ENCODE measurements around the gene RARG.

DNA sequence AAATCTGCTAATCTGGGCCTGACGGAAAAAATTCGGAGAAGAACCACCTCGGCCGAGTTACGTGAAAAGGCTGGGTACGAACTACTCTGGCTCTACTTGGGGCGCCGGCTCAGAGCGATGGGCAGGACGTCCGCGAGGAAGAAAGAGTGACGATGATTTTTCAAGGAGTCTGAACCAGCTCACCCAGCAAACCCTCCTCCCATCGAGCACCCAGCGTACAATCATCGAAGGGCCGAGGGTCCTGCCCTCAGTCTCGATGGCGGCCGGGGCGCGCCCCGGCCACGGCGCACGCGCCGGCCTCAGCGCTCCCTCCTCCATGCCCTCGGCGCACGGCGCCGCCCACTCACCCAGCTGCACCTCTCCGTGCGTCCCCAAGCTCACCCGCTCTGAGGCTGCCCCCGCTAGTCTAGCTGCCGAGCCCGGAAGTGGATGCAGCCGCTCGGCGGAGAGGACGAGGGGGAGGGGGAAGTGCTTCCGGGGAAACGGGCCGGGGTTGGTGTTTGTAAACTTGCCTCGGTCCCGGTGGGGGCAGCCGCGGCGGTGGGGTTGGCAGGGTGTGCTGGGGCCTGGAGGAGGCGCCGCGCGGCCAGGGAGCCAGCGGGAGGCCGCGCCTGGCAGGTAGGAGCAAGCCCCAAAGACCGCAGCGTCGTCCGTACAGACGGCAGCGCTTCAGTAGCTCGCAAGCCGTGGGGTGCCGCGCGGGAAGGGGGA, 51.6 kb downstream of the RARG start, which contains the start of the genes CSAD and ZNF740:
- TF ChIP-seq, protein P1, sequence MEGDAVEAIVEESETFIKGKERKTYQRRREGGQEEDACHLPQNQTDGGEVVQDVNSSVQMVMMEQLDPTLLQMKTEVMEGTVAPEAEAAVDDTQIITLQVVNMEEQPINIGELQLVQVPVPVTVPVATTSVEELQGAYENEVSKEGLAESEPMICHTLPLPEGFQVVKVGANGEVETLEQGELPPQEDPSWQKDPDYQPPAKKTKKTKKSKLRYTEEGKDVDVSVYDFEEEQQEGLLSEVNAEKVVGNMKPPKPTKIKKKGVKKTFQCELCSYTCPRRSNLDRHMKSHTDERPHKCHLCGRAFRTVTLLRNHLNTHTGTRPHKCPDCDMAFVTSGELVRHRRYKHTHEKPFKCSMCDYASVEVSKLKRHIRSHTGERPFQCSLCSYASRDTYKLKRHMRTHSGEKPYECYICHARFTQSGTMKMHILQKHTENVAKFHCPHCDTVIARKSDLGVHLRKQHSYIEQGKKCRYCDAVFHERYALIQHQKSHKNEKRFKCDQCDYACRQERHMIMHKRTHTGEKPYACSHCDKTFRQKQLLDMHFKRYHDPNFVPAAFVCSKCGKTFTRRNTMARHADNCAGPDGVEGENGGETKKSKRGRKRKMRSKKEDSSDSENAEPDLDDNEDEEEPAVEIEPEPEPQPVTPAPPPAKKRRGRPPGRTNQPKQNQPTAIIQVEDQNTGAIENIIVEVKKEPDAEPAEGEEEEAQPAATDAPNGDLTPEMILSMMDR (conservative IDR thresholded peaks at IDR 0.05; ENCODE audit: low read depth, low read length): no peak
- no peak for TF ChIP-seq EZH2 (IDR thresholded peaks at IDR 0.05; ENCODE audit: low read length, unreplicated experiment)

Data from PC-3 (cell line).